SIG-M5 treated with dmso at 0.1 percent for 504 hours (cell line): ENCODE measurements around the gene FAM20B.
"Not testable (repeated sequence)": the region's sequence is repeated elsewhere in the genome, so short reads cannot be mapped to it uniquely, and the experiment has no call there.

Experiments used
- DNase-seq: peaks from one replicate; lab custom pipeline; 2025; ENCODE audit not compliant: unreplicated experiment; lab: John Stamatoyannopoulos, UW

Gene FAM20B, protein sequence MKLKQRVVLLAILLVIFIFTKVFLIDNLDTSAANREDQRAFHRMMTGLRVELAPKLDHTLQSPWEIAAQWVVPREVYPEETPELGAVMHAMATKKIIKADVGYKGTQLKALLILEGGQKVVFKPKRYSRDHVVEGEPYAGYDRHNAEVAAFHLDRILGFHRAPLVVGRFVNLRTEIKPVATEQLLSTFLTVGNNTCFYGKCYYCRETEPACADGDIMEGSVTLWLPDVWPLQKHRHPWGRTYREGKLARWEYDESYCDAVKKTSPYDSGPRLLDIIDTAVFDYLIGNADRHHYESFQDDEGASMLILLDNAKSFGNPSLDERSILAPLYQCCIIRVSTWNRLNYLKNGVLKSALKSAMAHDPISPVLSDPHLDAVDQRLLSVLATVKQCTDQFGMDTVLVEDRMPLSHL

GRCh38 chr1:179025125-179025974 lies at the start of gene FAM20B:
FAM20B (plus strand) TSS chr1:179025894; CDS start chr1:179043848, 17,954 bp downstream.
- peak; percentile 93 for DNase-seq

DNA sequence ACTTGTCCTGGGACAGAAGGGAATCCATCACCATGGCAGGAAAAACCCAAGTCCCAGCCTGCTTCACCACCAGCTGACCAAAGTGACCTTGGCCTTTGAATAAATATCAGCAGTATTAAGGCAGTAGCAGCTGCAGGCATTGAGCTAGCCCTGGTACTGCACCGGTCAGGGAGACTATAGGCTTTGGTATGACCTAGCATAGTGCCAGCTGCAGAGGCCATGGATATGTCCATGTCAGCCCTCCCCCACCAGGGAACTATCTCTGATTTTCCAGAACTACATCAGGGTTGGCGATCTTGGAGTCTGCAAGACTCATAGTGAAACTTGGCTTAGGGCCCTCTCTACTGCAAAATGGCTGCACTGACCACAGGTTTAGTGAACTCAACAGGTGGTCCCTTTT lies 49.2 kb upstream of the FAM20B start:
- DNase-seq: no peak

DNA sequence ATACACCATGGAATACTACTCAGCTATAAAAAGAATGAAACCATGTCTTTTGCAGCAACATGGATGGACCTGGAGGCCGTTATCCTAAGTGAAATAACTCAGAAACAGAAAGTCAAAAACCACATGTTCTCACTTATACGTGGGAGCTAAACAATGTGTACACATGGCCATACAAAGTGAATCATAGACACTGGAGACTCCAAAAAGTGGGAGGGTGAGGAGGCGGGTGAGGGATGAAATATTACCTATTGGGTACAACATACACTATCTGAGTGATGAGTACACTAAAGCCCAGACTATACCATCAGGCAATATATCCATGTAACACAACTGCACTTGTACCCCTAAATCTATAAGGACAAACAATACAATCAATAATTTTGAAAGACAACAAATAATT lies 39.5 kb upstream of the FAM20B start:
- DNase-seq: no peak

DNA sequence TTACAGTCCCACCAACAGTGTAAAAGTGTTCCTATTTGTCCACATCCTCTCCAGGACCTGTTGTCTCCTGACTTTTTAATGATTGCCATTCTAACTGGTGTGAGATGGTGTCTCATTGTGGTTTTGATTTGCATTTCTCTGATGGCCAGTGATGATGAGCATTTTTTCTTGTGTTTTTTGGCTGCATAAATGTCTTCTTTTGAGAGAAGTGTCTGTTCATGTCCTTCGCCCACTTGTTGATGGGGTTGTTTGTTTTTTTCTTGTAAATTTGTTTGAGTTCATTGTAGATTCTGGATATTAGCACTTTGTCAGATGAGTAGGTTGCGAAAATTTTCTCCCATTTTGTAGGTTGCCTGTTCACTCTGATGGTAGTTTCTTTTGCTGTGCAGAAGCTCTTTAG lies 37.5 kb upstream of the FAM20B start:
- DNase-seq: not testable (repeated sequence)

DNA sequence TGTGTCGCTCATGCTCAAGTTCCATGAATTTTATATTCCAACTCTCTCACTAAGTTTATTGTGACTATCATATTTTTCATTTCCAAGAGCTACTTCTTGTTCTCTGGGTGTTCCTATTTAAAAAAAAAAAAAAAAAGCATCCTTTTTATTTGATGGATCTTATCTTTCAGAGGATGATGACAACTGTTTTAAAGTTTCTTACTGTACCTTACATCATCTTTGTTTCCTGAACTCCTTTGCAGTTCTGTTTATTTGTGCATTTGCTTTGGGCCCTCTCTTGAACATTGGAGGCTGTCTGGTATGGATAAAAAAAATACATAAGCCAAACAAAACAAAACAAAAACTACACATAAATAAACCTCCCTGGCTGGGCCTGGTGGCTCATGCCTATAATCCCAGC lies 32.1 kb upstream of the FAM20B start:
- DNase-seq: no peak

- no peak for DNase-seq
These were observed 28.3 kb upstream of the FAM20B start for GRCh38 chr1:178997428-178997827.

- no peak for DNase-seq
These were observed 27.4 kb upstream of the FAM20B start for GRCh38 chr1:178998295-178998694.

- no peak for DNase-seq
These were observed 26.6 kb upstream of the FAM20B start for GRCh38 chr1:178999061-178999460.

DNA sequence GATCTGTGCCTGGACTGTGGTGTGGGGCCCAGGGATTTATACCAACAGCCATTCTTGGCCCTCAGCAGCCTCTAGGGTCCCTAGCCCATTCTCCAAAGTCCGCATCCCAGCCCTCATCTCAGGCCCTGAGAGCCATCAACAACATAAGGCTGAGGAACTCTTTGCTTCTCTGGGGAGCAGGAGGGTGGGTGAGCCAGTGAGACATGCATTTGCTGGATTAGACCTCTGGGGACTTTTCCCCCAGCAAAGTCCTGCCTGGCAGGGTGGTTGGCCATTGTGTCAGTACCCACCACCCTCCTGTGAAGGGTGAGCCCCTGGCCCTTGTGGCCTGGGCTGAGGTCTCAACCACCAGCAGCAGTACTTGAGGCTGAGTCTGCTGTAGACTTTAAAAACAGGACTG lies 24.2 kb upstream of the FAM20B start:
- no peak for DNase-seq

DNA sequence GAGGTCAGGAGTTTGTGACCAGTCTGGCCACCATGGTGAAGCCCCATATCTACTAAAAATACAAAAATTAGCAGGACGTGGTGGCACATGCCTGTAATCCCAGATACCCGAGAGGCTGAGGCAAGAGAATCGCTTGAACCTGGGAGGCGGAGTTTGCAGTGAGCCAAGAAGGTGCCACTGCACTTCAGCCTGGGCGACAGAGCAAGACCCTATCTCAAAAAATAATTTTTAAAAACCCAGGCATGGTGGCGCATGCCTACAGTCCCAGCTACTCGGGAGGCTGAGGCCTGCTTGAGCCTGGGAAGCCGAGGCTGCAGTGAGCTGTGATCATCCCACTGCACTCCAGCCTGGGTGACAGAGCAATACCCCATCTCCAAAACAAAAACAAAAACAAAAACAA lies 23.6 kb upstream of the FAM20B start:
- DNase-seq: not testable (repeated sequence)

DNA sequence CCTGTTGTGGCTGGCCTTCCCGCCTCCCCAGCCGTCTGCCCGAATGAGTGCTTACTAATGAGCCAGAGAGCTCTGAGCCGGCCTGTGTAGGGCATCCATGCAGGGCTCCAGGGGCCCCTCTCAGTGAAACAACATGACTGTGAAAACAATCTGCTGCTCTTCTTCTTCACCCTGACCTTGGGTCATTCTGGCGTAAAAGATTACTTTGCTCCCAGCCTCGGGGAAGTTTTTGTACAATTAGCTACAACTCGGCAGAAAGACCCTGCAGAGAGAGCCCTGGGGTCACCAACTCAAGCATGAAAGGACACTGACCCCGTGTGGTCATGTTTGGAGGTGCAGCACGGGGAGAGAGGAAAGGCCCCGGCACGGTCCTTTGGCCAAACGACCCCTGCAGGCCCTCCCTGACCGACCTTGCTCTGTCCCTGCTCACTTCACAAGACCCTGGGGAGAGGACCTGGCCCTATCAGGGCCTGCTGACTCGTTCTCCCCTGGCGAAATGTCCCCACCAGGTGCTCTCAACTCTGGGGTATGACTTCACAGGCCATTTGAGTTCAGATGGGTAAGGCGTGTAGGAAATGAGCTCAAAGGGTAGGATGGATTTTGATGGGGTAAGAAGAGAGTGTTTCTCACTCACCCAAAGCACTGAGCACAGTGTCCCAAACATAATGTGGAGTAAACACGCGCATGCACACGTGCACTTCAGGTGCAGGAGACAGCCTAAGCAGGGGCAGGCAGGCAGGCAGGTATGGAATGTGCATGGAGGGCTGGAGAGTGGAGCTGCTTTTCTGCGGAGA lies 22.9 kb upstream of the FAM20B start:
- DNase-seq: peak; percentile 42

DNA sequence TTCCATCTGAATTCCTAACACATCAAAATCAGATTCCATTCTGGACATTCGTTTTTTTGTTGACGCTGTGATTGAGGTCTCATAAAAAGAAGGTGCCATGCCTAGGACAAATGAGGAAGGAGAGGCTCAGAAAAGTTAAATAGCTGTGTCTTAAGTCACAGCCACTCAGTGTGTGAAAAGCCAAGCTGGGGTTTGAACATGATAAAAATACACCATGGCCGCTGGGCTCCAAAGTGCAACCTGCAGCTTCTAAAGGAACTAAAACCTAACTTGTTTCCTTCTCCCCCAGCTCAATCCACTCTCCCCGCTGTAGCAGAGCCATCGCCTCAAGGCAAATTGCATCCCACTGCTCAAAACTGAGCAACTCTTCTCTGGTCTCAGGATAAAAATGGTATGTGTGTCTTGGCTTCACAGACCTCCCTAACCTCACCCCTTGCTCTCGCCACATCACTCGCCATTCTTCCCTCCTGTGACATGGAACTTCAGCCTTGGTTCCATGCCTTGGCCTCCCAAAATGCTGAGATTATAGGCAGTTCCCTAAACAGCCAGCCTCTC lies 22.1 kb upstream of the FAM20B start:
- DNase-seq: no peak

GRCh38 chr1:179007233-179007632 lies 18.5 kb upstream of the FAM20B start:
- no peak for DNase-seq

GRCh38 chr1:179010671-179011070 lies 15.0 kb upstream of the FAM20B start:
- no peak for DNase-seq

- no peak for DNase-seq
These were observed 13.7 kb upstream of the FAM20B start for GRCh38 chr1:179012038-179012437.

DNA sequence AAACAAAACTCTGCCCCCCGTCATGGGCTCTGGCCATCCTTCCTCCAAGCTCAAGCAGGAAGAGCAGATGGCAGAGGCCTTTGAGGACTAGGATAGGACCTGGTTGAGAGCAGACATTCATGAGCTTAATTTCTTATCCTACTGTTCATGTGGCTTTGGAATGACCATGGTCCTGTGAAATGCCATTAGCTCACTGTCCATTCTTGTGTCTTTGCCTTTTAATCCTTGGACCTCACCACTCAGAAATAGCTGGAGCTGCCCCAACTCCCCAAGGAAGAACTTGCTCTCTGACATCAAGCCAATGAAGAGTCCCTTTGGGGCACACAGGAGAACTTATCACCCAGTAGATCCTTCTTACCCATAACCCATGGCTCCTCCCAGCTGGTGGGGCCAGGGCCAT lies 11.6 kb upstream of the FAM20B start:
- no peak for DNase-seq

DNA sequence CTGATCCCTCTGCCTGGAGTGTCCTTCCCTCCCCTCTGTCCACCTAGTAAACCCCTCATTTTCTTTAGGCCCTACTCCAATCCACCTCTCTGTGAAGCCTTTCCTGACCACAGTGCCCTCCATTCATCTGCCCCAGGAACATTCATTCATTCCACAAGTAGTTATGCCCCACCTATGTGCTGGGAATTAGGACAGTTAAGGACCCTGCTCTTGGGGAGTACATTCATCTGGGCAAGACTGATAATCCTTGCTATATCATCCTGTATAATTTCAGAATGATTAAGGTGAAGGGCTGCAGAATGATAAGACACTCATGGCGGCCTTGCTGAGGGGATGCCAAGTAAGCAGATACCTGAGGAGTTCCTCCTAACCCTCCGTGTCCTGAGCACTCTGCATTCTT lies 10.3 kb upstream of the FAM20B start:
- DNase-seq: no peak

DNA sequence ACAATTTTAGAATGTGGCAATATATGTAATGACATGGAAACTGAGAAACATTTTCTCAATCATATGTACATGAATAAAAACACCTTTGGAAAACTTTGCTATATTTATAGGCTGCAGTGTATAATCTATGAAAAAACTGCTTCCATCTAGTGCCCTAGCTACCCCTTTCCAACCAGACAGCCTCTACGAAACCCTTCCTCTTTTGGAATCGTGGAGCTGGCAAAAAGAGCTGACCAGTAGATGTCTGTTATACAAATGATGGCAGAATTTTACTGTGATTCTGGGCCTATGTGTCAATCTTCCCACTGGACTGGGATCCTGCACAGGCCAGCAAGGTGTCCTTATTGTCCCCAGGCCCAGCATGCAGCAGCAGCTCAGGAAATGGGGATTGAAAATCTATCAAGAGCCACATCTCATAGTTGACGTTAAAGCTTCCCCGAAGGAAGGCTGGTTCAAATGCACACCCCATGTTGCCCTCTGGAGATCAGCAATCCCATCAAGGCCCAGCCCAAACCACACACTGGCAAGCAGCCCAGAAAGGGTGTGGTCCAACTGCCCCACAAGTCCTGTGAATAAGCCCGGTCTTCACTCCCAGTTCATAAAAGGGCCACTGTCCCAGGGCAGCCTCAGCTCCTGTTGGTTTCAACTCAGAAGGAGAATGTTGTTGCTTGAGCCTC lies 8.8 kb upstream of the FAM20B start:
- peak; percentile 74 for DNase-seq

GRCh38 chr1:179017383-179018326 lies 8.0 kb upstream of the FAM20B start:
- no peak for DNase-seq
